NCI-H2171 (cell line): ENCODE results near the gene ATP10A.

Experiments
- DNase-seq: peaks from one replicate; lab custom pipeline; 2025; lab: John Stamatoyannopoulos, UW

Gene ATP10A

DNA sequence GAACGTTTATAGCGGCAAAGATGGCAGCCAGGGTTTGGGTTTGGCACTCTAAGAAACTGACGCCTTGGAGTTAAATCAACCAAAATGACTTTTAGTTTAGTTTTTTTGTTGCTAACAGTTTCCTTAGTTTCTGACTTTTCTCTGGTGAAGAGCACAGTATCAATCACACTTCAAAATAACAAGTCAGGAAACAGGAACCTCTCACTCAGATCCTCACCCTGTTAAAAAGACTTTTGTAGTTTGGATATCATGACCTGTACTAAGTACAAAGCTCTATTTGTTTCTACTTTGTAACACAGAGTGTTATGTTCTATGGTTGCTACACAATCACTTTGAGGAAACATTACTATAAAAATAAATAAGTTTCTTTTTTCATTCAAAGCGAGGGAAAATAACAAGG, 51.1 kb downstream of the ATP10A start:
- DNase-seq: no peak

DNA sequence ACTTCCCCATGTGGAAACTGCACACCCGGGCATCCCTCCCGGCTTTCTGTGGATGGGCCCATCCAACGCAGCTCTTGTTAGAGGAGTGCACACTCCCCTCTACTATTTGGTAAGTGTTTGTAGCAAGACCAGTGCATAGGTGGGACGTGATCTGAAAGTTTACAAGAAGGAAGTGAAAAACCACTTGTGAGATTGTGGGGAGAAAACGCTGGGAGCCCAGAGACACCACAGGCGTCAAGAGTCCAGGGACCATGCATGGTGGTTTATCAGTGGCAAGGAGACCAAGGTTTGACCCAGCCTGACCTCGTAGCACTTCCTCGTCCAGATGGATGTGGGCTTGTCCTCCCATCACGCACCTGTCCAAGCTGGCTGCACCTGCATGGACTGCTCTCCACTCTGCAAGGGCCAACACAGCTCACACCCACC, 51.6 kb downstream of the ATP10A start:
- DNase-seq: no peak

DNA sequence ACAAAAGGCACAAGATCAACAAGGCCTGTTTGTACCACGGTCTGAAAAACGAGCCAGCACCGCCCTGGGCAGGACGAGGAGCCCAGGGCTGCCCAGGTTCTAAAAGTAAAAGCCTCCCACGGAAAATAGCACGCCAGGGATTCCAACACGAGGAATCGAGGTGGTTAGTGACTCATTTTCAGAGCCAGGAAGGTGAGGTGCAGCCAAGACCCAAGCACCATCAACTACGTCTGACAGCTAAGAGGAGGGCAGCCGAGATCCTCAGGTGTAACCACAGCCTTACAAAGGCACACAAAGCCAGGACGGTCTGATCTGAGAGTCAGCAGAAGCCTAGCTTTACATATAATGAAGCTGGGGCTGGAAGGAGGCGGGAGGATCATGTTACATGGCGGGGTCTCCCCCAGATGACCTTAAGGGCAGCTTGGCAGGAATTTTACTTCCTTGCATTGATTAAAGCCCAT, 52.5 kb downstream of the ATP10A start:
- no peak for DNase-seq

DNA sequence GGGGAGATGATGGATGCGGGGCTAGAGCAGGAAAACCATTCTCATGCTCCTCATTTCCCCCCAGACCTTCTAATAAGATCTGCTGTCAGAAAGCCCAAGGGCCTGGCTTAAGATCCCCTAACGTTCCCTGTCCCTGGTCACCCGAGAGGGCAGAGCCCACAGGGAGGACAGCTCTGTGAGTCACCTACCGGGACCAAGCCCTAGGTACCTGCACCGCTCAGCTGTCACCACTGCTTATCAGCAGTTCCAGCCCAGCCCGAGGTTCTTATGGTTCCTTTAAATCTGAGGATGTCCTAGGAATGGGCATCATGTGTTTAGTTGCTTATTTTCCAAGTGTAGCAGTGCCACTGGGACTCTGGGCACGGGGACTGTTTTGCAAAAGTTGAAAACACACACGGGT, 53.0 kb downstream of the ATP10A start:
- DNase-seq: no peak

DNA sequence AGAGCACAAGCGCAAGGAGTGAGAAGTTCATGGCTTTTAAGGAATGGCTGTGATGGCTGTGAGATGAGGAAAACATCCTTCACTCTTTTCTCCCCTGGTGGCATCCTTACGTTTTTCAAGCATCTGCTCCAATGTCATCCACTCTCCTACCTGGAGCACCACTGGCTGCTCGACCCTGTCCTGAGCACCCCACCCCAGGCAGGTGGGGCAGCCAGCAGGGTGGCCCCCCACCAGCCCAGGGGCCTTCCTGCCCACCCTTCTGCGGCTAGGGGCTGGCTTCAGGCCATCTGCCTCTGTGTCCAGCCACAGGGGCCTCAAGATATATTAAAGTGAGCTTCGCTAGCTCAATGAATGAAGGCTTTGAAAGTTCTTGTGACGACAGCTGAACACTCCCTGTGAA, 56.1 kb downstream of the ATP10A start:
- no peak for DNase-seq

DNA sequence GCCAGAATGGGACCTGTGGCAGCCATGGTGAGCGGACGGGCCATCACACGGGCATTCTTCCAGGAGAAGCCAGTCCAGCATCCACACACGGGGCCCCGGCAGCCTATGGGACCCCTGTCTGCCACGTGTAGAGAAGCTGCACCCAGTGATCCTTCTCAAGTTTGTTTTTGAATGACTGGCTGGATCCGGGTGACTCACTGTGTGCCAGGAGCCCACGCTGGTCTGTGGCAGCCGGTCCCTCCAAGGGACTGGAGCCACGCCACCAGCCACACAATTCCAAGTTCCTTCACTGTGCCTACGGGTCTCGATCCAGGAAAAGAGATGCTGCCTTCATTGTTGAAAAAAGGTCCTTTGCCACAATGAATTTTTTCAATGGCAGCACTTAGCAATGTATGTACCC, 58.1 kb downstream of the ATP10A start:
- DNase-seq: no peak

DNA sequence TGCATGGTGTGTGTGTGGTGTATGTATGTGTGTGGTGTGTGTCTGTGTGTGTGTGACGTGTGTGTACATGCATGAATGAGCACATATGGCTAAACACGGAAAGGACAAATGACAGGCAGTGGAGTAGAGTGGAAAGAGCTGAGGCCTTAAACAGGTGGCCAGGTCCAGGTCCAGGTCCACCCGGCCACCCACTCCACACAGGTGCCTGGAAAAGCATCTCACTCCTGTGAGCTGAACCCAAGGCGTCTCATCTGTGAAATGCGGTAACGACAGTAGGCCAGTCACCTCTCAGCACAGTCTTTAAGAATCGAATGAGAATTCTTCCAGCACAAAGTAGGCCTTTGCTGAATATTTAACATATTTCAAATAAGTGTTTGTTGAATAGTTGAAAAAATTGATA, 58.7 kb downstream of the ATP10A start:
- no peak for DNase-seq

DNA sequence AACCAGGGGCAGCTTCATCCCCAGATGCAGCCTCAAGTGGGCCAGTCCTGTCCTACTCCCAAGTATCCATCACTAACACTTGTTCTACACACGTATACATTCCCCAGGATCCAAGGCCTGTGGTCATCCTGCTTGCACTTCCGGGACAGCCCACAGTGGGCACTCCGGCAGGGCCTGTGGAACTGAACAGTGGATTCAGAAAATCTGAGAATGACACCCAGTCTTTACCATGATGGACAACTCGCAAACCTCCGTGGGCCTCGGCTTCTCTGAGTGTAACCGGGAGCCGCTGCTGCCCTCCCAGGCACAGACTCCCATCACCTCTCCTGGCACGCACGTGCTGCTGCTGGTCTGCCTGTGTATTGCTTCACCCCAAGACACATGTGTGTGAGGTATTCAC, 59.6 kb downstream of the ATP10A start:
- no peak for DNase-seq

DNA sequence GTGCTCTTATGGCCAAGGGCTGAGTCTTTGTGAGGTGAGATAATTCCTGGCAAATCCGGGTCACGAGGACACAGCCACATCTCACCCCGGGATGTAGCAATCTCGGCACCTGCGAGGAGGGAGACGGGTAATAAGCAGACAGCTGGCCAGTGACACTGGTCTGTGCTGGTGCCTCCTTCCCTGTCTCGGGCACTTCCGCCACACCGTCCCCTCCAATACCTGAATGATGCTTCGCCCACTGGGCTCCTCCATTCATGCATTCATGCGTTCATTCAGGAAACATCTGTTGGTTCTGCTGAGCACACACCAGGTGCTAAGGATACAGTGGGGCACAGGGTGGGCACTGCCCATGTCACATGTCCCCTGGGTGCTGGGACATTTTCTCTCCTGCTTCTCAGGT, 60.1 kb downstream of the ATP10A start:
- DNase-seq: no peak

DNA sequence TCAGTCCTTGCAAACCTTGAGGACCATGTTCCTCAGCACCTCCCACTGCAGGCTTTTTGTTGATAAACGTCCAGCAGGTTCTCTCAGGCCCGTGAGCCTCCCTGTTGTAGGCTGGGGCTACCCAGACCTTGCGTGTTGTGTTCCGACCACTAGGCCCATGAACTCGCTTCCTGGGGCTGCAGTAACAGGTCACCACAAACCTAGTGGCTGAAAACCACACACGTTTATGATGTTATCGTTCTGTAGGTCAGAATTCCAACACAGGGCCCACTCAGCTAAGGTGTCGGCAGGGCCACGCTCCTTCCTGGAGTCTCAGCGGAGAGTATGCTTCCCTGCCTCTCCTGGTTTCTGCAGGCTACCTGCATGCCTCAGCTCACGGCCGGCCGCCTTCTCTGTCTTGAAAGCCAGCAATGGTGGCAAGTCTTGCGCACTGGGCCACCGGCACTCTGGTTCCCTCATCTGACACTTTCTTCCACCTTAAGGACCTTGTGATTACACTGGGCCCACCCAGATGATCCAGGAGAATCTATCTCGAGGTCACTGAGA, 60.8 kb downstream of the ATP10A start:
- no peak for DNase-seq

DNA sequence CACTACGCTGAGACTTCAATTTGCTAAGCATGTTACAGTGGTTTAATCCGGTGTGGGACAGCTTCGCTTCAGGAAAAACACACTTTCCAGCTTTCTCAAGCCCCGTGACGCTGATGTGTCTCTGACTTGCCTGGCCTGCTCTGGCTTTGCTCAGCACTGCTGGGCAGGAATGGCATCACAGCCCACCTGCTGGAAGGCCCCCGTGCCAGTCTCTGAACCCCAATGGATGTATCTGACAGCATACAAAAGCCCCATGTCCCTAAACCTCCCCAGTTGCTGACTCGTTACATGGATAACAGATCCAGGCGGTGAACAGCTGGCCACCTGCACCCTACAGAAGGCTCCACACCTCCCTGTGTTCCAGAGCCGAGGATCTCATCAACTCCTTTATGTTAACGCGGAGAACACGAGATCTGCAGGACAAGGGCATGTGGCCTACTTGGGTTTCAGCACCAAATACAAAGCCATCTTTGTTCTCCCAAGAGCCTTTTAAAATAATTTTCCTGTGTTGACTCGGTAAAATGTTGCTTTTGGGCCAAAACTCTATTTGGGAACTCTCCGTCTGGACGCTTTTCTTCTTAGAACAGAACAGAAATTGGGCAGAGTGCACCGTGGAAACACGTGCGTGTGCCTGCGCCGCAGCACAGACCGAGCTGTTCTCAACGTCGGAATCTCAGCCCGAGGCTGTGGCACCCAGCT, 61.4 kb downstream of the ATP10A start:
- DNase-seq: no peak

DNA sequence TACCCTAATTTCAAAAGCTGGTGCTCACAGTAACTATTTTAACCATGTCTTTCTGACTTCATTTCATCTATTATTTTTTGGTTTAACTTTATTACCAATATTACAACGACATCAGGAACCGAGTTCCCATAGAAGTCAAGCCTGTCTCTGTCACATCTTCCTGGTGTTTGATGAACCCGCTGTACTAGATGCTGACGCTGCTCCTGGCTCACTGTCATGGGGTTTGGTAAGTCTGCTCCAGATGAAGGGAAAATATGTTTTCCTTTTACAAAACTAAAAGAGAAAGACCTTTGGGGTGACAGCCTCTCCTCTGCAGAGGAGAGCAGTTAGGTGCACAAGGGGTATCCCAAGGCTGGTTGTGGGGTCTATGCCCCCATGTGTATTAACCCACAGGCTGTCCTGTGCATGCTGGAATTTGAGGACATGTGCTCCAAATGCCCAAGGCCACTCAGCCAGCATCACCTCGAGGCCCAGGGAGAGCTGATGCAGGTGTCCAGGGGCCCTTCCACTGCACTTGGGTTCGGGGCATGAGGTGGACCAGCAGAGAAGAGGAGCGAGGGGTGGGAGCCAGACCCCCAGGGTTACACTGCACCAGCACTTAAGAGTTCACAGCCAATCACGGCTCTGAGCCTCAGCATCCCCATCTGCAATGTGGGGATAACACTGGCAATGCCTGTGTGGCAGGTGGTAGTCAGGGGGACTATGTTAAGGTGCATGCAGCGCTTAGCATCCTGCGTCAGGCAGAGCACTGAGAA, 62.2 kb downstream of the ATP10A start:
- no peak for DNase-seq

DNA sequence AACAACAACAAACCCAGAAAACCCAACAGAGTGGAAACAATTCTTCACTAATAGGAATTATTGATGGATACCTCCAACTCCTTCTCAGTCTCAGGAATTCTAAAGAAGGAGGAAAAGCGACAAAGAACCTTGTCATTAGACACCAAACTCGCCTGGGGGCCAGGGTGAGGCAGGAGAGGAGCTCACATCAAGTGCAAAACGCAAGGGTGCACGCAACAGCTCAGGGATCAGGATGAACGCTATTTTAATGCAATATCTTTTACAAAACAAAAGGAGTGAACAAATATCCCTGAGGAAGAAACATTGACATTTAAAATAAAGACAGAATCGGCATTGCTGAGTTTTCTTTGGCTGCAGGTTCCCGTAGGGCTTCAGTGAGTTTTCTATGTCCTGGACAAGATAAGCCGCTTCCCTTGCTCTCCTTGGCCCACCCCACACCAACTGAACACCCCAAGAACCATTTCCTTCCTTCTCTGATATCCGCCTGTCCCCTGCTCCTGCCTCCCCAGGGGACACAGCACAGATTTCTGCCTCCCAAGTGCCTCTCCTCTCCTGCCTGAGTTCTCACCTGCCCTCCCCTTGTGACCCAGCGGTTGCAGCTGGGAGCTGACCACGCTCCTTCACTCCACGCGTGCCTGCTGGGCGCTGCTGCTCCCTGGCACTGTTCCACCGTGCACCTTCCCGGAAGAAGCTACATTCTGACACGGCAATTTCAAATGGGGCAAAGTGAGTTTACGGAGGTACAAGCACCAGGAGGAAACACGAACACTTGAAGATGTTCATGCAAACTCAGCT, 63.0 kb downstream of the ATP10A start:
- DNase-seq: no peak

DNA sequence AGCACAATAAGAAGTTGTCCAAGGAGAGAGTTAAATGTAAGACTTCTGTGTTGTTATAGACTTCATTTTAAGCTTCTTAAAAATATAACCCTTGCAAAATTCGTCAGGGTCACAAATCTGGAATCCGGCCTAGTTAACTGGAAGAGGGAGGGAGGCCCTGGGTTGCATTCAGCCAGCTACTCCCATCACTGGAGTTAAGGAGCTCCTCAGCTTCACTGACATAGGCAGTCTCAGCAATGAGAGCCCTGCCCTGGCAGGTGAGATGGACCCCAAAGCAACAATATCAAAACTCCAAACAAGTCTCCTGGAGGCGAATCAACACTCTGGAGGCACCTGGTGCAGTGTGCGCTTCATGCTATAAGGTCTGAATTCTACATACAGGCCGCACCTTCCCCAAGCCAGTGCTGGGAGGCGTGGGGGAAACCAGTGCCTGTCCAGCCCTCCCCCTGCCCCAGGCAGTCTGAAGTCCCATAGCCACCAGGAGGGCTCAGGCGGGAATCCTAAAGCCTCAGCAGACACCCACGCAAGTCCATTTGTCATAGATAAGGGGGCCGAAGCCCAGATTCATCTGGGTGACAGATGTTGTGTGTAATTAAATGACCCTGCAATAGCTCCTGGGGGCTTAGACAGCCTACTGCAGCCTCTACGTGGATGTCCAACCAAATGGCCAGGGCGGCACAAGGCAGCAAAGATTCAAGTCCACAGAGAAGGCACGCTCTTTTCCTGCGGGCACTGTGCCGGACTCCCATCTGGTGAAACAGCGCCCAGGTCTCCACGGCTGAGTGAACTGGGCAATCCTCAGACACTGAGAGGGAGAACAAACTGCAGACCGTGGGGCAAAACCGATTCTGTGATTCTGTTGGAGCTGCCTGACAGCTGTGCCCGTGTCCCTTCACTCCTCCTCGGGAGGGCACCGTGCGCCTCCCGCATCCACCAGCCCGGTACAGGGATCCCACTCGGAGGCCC, 64.9 kb downstream of the ATP10A start:
- DNase-seq: no peak

DNA sequence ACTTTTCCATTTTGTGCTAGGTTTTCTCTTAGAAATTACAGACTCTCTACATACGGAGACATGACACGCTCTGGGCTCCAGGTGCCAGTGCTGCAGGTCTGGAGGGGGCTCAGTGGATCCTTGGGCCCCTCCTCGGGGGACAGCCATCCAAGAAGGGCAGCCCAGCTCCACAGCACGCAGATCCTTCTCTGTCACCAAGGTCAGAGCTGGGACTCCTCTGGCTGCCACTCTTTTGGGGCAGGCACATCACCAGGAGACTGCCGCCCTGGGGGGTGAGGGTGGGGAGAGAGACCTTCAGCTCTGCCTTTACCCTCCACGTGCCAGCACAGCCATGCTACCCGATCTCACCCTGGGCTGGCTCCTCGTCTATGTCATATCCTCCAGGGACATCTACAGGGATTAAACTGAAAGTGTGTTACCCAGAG, 65.6 kb downstream of the ATP10A start:
- no peak for DNase-seq

DNA sequence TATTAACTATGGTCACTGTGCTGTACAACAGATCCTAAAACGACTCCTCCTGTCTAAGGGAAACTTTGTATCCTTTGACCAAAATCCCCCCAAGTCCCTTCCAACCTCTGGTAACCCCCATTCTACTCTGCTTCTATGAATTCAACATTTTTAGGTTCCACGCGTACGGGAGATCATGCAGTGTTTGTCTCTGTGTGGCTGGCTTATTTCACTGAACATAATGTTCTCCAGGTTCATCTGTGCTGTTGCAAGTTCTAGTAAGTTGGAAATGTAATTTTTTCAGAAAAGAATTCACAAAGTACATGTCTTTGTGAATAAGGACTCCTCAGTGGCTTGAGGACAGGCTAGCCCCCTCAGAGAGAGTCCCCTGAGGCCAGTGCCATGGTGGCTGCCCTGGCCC, 66.1 kb downstream of the ATP10A start:
- DNase-seq: no peak

DNA sequence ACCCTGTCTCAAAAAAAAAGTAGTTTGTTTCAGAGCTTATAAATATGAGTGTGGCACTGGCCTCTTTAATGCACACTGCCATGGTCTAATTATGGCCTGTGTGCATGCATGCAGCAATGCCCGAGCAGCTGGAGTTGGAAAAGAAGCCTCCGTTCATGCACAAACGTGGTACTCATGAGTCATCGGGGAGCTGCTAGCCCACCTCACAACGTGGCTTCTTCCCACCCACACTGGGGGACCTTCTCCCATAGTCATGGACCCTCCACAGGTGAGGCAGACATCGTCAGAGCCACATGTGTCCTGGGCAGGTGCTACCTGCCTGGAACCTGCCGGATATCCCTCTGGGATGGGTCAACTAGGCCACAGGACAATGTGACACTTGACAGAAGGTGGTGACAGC, 66.7 kb downstream of the ATP10A start:
- DNase-seq: no peak

DNA sequence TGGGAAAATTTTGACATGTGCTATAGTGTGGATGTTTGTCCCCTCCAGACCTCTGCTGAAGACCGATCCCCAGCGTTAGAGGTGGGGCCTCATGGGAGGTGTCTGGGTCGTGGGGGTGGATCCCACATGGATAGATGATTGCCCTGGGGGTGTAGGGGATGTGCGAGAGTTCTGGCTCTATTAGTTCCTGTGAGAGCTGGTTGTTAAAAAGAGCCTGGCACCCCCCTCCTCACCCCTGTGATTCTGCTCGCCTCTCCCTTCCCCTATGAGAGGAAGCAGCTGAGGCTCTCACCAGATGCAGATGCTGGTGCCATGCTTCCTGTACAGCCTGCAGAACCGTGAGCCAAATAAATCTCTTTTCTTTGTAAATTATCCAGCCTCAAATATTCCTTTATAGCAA, 67.4 kb downstream of the ATP10A start:
- DNase-seq: no peak

DNA sequence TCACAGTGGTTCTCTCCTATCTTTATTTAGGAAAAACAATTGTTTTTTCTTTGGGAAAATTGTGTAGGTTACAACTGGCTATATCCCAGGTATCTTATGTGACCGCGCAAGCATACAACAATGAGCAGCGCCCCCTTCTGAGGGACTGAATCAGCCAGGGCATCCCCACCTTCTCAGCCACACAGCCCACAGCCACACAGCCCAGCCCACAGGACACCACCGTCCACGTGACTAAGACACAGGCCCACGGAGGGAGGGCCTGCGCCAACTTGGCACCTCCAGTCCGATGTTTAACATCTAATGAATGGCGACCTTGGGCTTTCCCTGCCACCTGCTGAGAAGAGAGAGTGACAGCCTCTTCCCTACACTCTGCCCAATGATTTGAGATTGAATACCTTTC, 68.1 kb downstream of the ATP10A start:
- no peak for DNase-seq

DNA sequence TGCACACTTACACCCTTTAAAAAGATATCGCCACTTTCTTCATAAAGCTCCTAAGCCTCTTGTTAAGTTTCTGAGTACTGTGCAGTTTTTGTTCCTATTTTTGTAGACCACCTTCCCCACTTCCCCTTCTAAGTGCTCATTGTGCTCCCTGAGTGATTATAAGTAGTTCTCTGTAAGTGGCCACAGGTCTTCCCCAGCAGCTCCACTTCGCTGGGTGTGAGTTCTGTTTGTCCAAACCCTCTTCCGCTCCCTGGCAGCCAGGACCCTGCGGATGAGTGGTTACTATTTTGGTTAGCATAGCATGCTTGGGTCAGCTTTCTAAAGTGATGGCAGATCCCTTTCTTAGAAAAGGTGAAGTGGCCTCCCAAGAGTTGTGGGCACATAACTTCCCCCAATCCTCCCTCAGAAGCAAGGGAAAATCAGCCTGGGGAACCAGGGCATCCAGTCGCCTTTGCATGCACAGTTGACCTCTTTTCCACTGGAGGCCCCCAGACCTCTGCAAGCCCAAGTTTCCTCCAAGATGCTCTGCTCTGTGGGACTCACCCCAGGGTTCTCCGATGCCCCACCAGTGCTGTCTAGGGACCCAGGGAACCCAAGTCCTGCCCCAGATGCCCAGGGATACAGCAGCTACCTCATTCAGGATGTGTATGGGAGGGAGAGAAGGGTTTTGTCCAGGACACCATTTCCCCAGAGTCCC, 69.6 kb downstream of the ATP10A start:
- no peak for DNase-seq

DNA sequence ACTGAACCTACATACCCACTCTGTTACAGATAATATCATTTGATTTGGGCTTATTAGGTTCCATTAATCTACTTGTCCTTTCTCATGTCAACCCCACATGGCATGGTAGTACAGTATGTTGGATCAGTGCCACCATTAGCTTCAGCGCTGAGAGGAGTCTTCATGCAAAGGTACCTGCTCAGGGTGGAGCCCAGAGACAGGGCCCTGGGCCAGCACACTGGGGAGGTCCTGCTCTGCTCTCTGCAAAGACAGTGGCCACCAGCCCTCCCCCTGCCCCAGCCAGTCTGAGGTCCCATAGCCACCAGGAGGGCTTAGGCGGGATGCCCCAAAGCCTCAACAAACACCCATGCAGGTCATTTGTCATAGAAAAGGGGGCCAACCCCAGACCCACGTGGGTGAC, 71.0 kb downstream of the ATP10A start:
- DNase-seq: no peak
